GM18873 (cell line): ENCODE measurements around the gene CDKL4.
"Not testable (repeated sequence)": the region's sequence is repeated elsewhere in the genome, so short reads cannot be mapped to it uniquely, and the experiment has no call there.

Experiments
- ATAC-seq: cut with Tn5 transposase; IDR thresholded peaks from one replicate; pipeline ENCODE4 v1.9.1; 2021; ENCODE audit warnings: mild to moderate bottlenecking, moderate library complexity, moderate number of reproducible peaks; ENCODE audit not compliant: unreplicated experiment, low FRiP score

The CDKL4 gene

GRCh38 chr2:39243469-39244123 is at the start of gene CDKL4:
Gene CDKL4, minus strand, starts transcription at chr2:39243970.
- ATAC-seq = no peak

- ATAC-seq = no peak
Observed at GRCh38 chr2:39290433-39290832, 46.7 kb upstream of the CDKL4 start.

- no peak for ATAC-seq
Observed at GRCh38 chr2:39289609-39290008, 45.8 kb upstream of the CDKL4 start.

GRCh38 chr2:39283561-39283960 is 39.8 kb upstream of the CDKL4 start:
- ATAC-seq = no peak

GRCh38 chr2:39281391-39281790 is 37.6 kb upstream of the CDKL4 start:
- no peak for ATAC-seq

GRCh38 chr2:39275016-39275415 is 31.2 kb upstream of the CDKL4 start:
- no peak for ATAC-seq

- no peak for ATAC-seq
Observed at GRCh38 chr2:39269941-39270340, 26.2 kb upstream of the CDKL4 start.

GRCh38 chr2:39266916-39267434 is 23.2 kb upstream of the CDKL4 start:
- no peak for ATAC-seq

- ATAC-seq = no peak
Observed at GRCh38 chr2:39266139-39266805, 22.5 kb upstream of the CDKL4 start.

GRCh38 chr2:39265315-39265714 is 21.5 kb upstream of the CDKL4 start:
- no peak for ATAC-seq

- ATAC-seq = peak; percentile 71
Observed at GRCh38 chr2:39264733-39265132, 21.0 kb upstream of the CDKL4 start.

- no peak for ATAC-seq
Observed at GRCh38 chr2:39260087-39260486, 16.3 kb upstream of the CDKL4 start.

GRCh38 chr2:39256040-39256439 is 12.3 kb upstream of the CDKL4 start:
- no peak for ATAC-seq

- ATAC-seq = no peak
Observed at GRCh38 chr2:39252888-39253518, 9.2 kb upstream of the CDKL4 start.

- ATAC-seq = no peak
Observed at GRCh38 chr2:39247512-39248043, 3.8 kb upstream of the CDKL4 start.

- no peak for ATAC-seq
Observed at GRCh38 chr2:39246382-39246980, 2.7 kb upstream of the CDKL4 start.

- ATAC-seq = not testable (repeated sequence)
Observed at GRCh38 chr2:39244963-39245625, 1.3 kb upstream of the CDKL4 start.

- not testable (repeated sequence) for ATAC-seq
Observed at GRCh38 chr2:39244241-39244862, 582 bp upstream of the CDKL4 start.

- no peak for ATAC-seq
Observed at GRCh38 chr2:39241588-39241987, 2.2 kb downstream of the CDKL4 start.

GRCh38 chr2:39240758-39241157 is 3.0 kb downstream of the CDKL4 start:
- no peak for ATAC-seq
